ENCODE results near the gene GRK4.
"Not testable (repeated sequence)": the region's sequence is repeated elsewhere in the genome, so short reads cannot be mapped to it uniquely, and the experiment has no call there.

Gene GRK4

DNA sequence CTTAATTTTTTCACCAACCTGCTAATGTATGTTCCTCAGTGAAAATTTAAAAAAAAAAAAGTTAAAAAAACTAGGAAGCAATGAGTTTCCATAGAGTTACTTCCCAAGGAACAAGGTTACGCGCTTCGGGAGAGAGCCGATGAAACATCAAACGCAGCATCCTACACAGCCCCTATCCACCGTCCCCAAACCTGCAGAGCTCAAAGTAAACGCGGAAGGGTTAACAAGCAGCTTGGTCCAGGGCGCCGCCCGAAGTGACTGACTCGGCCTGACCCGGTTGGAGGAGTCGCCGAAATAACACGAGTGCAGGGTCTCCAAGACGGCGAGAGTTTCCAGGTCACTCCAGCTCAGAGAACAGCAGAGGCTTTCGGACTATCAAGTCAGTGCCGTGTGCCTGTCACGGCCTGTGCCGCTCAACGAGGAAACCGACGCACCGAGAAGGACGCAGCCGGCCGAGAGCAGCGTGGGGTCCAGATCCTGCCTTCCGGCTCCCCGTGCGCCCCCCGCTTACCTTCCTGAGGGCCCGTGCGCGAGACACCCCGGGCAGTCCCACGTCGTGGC is 677 bp upstream of the GRK4 start:
- peak in 1 of 2 experiments; percentile 8 for DNase-seq

GRCh38 chr4:2963966-2964471 is 648 bp downstream of the GRK4 start:
- DNase-seq, result peak; percentile 13 to 21

DNA sequence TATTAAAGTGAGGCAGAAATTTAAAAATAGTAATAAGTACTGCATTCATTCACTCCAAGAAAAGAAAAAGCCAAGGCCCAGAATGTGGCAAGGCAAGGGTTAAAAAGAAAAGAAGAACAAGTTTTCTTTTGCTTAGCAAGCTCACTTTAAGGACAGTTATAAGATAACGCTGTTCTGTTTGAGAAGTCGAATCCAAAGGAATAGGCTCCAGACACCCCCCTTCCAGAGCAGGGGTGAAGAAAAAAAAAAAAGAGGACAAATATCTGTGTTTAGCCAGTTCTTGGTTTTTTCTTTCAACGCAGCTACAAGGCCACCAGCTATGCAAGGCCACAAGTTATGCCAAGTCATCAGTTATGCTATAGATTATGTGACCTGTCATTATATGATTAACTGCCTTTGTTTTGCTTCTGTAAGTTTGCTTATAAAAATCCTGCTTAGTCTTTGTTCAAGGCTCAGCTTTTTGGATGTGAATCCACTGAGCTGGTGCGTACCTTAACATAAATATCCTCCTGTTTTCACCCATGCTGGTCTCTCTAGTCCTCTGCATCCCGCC is 1.4 kb downstream of the GRK4 start:
- DNase-seq, result no peak

DNA sequence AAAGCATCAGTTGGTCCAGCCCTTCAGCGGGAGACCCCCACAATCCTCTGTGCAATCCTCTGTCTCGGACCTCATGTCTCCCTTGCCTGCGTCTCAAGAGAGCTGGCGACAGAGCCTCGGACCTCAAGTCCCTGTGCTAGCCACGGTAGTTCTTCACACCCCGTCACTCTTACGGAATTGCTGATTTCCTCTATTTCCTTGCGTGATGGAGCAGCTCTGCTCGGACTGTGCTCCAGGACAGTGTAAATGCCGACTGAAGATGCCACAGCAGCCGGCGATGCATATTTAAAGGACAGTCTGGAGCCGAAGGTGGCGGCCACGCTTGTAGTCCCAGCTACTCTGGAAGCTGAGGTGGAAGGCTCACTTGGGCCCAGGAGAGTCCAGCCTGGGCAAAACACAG is 1.9 kb downstream of the GRK4 start:
- DNase-seq, result no peak

DNA sequence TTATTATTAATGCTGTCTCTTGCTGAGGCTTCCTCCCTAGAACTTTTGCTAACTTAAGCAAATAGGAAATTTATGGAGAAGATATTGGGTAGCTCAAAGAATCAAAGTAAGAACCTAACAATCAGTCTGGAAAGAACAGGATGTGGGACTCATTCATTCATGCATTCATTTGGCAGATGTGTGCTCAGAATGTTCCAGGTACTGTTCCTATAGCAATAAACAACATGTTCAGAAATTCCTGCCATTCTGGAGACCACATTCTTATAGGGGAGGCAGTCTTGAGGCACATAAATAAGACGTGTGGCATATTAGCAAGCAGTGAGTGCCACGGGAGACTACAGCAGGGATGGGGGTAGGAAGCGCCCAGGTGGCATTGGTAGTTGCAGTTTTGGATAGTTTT is 5.0 kb downstream of the GRK4 start:
- DNase-seq, result no peak

GRCh38 chr4:2971275-2971674 is 7.9 kb downstream of the GRK4 start:
- no peak for DNase-seq

GRCh38 chr4:2977211-2978088 is 14.1 kb downstream of the GRK4 start:
- no peak for DNase-seq

DNA sequence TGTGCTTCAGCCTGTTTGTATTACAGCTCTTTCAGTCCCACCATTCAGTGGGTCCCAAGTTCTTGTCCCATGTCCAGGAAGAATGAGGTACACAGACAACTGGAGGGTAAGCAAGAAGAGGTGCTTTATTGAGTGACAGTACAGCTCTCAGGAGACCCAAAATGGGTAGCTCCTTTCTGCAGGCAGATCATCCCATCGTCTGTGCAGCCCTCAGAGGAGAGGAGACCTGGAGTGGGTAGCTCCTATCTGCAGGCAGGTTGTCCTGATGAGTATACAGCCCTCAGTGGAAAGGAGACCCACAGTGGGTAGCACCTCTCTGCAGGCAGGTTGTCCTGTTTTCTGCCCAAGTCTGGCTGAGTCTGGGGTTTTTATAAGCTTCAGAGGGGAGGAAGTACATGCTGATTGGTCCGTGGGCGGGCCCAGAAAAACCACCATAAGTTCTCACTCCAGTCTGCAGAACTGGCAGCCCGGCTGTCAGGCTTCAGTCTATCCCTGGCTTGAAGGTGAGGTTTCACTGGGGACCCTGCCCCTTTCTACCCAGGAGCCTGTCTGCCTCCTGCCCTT is 18.0 kb downstream of the GRK4 start:
- DNase-seq, result no peak

DNA sequence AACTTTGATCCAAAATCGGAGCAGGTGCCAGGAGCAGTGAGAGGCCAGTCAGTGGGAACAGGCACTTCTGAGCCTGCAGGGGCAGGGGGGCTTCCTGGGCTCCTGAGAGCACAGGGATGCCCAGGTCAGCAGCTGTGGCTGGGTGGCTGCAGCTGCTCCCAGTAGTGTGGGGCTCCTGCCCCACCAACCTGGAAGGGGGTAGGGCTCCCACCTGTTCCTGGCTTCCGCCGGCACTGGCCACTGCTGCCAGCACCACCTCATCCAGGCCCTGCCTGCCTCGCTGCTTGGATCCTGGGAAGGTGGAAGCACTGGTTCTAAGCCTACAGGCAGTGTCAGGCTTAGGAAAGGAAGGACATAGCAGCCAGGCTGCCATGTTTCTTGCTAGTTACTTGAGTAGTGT is 18.6 kb downstream of the GRK4 start:
- DNase-seq, result no peak

GRCh38 chr4:2983715-2984114 is 20.3 kb downstream of the GRK4 start:
- DNase-seq, result not testable (repeated sequence)

- no peak for DNase-seq
Observed at GRCh38 chr4:2991243-2991642, 27.9 kb downstream of the GRK4 start.

- no peak for DNase-seq
Observed at GRCh38 chr4:2994917-2995316, 31.5 kb downstream of the GRK4 start.

DNA sequence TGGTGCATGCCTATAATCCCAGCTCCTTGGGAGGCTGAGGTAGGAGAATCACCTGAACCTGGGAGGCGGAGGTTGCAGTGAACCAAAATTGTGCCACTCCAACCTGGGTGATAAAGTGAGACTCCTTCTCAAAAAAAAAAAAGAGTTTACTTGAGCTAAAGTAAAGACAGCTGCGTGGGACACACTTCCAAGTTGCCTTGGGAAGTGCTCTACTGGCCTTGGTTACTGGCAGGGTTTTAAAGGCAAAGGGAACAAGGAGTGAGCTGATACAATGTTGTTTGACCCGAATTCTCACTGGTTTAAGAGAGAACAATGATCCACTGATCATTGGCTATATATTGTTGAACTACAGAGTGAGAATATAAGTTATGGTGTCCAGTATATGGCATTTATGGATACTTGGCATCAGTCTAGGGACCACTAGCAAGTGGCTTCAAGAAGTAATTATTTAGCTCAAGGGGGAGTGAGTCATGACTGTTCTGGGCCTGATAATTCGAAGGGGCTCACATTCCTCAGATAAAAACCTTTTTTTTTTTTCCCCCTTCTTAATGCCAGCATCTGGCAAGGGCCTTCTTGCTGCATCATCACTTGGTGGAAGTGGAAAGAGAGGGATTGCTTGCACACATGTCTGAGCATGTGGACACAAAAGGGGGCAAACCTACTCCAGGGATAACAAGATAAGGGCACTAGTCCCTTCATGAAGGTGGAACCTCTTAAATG is 32.3 kb downstream of the GRK4 start:
- no peak for DNase-seq

DNA sequence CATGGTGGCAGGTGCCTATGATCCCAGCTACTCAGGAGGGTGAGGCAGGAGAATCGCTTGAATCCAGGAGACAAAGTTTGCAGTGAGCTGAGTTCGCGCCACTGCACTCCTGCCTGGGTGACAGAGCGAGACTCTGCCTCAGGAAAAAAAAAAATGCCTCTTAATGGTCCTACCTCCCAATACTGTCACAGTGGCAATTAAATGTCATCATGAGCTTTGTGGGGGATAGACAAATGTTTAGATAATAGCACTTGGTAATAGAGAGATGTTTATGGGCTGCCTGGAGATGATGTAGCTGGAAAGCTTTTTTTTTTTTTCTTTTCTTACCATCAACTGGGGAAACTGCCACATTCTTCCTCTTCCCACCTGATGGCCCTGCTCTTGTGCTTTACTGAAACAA is 33.0 kb downstream of the GRK4 start:
- no peak for DNase-seq

DNA sequence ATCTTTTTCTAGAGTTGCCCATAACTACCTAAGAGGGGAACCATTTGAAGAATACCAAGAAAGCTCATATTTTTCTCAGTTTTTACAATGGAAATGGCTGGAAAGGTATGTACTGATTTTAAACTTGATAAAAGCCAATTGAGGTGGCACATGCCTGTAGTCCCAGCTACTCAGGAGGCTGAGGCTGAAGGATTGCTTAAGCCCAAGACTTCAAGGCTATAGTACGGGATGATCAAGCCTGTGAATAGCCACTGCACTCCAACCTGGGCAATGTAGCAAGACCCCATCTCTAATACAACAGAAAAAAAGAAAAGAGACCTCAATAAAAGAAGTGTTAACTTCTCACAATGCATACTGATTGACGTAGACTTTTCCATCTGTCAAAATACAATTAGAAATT is 44.4 kb downstream of the GRK4 start:
- no peak for DNase-seq

GRCh38 chr4:3009422-3009821 is 46.1 kb downstream of the GRK4 start:
- DNase-seq, result no peak

DNA sequence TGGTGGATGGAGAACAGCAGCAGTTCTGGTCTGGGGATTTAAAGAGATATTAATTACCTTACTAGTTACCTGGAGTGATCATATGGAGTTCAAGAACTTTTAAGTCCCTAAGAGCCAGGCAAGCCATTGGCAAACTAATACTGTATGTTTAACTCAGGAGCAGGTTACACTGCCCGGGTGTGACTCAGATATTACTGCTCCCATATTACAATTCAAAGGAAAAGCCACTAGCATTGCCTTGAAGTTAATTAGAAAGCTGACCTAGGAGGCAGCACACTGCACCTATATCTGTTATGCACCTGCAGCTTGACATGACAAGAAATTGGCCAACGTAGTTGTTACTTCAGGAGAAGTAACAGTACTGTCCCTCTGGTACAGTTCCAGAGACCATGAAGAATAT is 47.2 kb downstream of the GRK4 start:
- no peak for DNase-seq

GRCh38 chr4:3010998-3011397 is 47.6 kb downstream of the GRK4 start:
- no peak for DNase-seq

DNA sequence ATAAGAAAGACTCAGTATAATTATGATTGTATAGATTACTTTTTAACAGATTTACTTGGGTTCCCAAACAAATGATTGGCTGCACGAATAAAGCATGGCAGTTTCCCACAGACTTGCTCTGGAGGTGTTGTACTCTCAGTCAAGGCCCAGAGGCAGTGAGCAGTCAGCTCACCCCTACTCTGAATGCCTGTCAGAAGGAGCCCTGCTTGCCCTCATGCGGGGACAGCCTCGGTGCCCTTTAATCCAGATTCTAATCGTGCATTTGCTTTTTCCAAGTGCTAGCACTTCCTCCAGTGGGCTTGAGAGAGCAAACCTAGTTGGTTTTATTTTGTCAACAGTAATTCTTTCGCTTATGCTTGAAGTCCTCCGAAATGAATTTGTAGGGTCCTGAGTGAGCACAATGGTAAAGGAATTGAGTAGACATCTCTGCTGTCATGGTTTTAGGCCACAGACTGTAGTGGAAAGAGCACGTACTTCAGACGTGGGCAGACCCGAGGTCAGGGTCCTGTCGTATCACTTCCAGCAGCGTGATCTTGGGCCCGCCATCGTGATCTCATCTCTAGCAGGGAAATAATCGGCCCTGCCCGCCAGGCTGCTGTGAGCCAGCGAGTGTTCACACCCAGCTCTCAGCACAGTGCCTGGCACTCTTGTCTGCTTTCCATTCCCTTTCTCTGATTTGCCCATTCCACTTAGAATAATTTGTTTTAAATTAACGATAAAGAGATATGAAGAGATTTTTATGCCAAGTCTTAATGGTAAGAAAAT is 48.3 kb downstream of the GRK4 start:
- DNase-seq, result no peak

DNA sequence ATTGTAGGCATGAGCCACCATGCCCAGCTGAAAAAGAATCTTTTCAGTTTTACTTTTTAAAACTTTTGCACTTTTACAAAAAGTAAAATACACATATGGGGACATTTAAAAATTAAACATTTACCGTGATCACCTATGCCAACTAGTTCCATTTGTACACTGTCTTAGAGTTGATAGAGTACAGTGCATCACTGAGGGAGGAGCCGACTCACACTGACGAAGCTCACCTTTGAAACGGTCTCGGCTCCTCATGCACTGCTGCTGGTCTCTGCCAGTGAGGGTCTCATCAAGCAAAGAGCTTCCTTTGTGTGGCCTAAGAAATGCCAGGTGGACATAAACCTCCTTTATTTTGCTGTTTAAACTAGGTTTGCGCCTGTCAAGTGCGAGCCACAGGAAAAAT is 50.0 kb downstream of the GRK4 start:
- DNase-seq, result no peak

DNA sequence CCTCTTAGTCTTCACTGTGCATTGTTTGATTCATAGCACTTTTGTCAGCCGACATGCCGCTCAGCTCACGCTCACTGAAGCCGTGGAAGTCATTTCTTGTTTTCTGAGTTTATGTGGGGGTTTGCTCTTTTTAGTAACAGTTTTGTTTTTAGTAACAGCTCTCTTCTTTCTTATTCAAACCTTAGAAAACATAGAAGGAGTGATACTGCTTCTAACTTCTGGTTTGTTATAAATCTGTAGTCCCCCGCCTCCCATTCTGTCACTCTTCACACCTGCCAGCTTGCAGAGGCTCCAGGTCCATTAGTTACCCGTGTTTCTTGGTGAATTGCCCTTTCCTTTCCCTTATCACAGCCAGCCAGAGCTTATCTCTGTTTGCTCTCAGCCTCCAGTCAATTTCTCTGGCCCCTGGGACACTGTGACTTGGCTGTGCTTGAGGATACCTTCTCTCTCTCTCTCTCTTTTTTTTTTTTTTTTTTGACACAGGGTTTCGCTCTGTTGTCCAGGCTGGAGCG is 50.5 kb downstream of the GRK4 start:
- DNase-seq, result no peak

- DNase-seq, result no peak
Observed at GRCh38 chr4:3016961-3017360, 53.6 kb downstream of the GRK4 start.

Measured in AML-193 (cell line).